ENCODE measurements around the gene MTHFD1L.

- TF ChIP-seq POLR2A (IDR thresholded peaks at IDR 0.05) (no peak), CTCF (IDR thresholded peaks at IDR 0.05) (no peak)
These were observed 166.5 kb downstream of the MTHFD1L start for GRCh38 chr6:151032034-151032433.
